Stimulated activated CD8-positive, alpha-beta memory T cell treated with anti-CD3 and anti-CD28 coated beads, Interleukin-7, amount 100 ng/mL, for 24 hours (primary cell): ENCODE measurements around the gene ANKRD31.
"Not testable (repeated sequence)": the region's sequence is repeated elsewhere in the genome, so short reads cannot be mapped to it uniquely, and the experiment has no call there.

ENCODE experiments used
- DNase-seq: peaks from one replicate; pipeline ENCODE4 v3.0.0-alpha.2; 2020; ENCODE audit warnings: low read depth

The ANKRD31 gene

DNA sequence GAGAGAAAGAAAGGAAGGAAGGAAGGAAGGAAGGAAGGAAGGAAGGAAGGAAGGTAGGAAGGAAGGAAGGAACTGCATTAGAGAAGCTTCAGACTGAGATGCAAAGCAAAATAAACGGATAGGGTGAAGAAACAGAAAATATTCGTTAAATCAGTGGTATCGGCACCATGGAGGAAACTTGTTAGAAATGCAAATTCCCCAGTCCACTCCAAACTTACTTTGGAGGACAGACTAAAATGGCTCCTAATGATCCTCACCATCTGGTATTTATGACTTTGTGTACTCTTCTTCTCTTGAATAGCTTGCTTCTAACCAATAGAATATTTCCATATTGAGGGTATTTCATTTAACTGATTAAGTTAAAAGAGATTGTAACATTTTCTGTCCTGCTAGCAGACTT is 96.4 kb downstream of the ANKRD31 start:
- no peak for DNase-seq

DNA sequence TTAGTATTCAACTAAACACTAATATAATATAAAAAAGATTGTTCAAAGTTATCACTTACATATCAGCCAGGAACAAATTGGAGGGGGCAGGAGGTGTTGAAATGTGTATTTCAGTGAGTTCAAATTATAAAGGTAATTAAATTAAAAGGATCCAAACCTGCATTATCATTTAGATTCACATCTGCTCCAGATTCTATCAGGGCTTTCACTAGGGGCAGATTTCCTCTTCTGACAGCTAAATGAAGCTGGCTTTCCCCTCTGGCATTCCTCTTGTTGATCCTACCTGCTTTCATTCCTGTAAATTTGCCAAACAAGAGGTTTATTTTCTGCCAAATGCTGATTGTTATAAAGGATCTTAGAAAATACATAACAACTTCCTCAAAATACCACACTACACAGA is 98.0 kb downstream of the ANKRD31 start:
- no peak for DNase-seq

DNA sequence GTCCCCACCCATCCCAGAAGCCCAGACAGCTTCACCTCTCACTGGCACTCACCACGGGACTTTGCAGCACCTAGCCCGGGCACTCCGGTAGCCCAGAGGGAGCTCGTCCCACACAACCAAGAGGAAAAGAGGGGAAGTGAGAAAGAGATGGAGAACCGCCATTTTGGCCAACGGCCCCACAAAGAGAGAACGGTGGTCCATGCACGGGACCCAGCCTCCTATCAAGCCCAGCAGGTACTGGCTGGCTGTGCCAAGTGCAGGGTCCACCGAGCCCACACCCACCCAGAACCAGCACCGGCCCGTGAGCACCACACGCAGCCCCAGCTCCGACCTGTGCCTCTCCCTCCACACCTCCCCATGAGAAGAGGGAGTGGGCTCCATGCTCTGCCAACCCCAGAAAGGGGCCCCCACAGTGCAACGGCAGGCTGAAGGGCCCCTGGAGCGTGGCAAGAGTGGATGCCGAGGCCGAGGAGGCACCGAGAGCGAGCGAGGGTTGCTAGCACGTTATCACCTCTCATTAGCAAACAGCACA is 105.8 kb downstream of the ANKRD31 start:
- DNase-seq: no peak

DNA sequence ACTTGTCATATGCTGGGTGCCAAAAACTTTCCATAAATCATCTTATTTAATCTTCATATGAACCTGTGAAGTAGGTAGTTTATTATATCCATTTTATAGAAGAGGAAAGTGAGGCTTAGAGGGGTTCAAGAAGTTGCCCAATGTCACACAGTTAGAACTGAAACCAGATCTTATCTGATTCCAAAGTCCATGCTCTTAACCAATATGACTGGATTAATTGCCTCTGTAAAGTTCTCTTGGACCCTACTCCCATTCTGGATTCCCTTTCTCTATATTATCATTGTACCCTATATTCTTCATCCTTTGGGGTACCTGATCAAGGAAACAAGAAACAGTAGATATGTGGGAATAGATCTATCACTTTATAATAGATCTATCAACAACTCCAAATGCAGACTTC is 119.8 kb downstream of the ANKRD31 start:
- DNase-seq: no peak

DNA sequence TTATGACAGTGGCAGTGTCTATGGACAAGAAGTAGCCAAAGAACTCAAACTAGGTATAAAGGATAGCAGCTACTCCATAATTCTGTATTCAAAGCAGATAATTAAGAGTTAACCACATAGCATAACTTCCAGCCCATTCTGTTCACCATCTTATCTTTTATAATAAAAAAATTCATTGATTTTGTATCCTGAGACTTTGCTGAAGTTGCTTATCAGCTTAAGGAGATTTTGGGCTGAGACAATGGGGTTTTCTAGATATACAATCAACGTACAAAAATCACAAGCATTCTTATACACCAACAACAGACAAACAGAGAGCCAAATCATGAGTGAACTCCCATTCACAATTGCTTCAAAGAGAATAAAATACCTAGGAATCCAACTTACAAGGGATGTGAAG is 122.4 kb downstream of the ANKRD31 start:
- not testable (repeated sequence) for DNase-seq

DNA sequence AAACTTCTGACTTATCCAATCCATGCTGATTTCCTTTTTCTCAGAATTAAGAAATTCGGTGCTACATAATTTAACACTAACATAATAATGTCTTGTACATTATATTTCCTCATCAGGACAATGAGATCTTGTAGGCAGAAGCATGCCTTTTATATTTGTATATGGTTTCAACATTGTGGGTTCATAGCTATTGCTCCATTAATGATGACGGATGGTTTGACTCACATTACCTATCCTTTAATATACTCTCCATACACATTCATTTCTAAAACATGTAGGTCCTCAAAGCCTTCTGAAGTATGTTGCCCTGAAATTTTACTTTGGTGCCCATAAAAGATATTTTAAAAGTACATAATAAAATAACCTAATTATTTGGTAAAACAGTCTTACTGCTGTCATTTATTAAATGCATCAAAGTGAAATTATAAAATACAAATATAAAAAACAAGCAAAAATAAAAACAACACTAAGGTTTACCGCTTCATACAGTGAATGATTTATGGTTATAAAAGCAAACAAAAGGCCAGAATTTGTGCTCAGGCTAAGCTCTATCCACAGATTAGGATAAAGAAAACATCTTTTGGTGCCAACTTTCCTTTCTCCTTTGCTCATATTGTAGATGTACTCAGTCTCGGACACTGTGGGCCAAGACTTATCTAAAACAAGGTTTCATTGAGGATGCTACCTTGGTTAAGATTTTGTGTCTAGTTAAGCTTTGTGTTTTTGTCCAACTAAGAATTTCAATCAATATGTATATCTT is 123.1 kb downstream of the ANKRD31 start:
- no peak for DNase-seq

DNA sequence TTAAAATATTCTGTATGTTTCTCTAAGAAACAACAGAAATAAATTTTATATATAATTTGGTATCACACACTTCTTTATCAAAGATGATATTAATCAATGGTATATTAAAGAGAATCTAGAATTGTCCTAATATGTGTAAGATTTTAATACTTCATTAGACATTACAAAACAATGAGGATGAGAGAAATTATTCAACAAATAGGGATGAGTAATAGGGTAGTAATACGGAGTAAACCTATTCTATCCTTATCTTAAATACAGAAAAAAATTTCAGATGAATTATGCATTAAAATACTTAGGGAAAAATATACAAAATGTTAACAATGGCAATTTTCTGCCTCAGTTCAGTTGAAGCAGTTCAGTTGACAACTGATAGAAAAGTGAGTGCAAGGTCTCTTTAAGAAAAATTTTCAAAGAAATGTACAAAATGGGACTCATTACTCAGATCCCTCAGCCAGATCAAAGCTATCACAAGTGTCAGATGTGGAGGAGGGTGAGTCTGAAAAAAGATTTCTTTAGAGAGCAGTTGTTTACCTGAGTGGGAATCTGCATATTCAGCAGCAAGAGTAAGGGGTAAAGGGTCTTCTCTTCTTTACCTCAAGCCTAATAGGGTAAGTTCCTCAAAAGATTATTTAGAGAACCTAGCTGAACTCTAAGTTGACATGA is 127.6 kb downstream of the ANKRD31 start:
- DNase-seq: no peak

DNA sequence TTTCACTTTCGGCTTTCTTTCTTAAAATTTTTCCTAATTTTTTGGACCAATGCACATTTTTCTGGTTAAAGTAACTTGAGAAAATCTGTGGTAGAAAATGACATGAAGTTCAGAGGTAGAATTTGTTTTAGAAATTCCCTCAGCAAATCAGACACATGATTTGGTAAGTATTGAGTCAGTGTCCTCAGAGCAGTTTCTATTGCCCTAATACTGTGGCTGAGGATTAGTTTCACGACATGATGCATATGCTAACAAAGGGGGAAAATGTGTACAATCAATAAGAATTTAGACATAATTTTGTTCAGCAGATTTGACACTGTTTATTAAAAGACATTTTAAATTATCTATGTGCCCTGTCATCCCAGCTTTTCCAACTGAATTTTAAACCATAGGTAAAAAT is 128.2 kb downstream of the ANKRD31 start:
- DNase-seq: no peak

DNA sequence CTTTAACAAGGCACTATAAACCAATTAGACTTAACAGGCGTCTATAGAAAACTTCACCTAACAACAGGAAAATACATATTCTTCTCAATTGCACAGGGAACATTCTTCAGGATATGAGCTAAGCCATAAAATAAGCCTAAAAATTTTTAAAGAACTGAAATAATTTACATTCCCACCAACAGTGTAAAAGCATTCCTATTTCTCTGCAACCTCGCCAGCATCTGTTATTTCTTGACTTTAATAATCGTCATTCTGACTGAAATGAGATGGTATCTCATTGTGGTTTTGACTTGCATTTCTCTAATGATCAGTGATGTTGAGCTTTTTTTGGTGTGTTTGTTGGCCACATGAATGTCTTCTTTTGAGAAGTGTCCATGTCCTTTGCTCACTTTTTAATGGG is 140.7 kb downstream of the ANKRD31 start:
- DNase-seq: not testable (repeated sequence)

DNA sequence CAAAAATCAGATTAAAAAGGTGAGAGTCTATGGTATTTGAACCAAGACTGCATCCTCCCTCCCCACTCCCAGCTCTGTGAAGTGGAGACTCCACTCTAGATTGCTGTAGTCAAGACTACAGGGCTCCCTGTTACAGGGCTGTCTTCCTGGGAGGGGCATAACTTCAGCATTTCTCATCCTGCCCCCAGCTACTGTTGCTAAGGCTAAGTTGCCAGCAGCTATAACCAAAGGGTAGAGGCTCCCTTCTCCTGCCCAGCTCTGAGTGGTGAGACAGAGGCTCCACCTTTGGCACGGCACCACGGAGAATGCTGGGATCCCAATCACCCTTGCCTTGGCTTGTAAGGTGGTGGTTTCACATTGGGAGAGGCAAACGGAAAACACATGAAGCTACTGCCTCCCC is 145.1 kb downstream of the ANKRD31 start:
- no peak for DNase-seq

DNA sequence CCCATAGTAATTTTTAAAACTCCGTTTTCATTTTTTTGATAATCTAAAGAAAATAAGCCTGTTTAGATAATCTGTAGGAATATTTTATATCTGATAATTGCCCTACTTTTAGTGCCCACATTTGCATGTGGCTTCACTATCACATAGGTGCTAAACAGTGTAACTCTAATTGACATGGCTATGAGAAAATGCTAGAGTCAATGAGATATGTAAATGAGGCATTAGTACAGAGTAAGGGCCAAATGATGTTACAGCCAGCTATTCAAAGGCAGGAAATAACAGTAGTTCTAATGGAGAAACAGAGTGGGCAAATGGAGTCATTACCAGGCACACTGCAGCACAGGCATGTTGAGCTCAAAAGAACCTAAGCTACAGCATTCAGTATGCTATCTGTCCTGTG is 147.0 kb downstream of the ANKRD31 start:
- no peak for DNase-seq

DNA sequence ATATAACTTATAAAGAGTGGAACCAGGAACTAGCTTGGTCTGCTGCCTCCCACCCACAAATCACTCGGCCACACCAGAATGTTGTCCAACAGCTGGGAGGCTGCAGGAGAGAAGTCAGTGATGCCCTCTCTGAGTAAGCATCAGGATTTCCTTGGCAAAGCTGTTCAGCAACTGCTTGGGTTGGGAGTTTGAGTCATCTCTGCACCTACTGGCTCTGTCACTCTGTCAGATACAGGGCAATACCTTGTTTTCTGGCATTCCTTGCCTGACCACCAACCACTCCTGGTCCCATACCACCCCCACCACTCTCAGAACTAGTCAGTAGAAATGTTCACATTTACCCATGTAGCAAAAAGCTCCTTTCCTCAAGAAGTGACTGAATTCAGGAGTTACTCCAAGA is 147.5 kb downstream of the ANKRD31 start:
- DNase-seq: no peak

DNA sequence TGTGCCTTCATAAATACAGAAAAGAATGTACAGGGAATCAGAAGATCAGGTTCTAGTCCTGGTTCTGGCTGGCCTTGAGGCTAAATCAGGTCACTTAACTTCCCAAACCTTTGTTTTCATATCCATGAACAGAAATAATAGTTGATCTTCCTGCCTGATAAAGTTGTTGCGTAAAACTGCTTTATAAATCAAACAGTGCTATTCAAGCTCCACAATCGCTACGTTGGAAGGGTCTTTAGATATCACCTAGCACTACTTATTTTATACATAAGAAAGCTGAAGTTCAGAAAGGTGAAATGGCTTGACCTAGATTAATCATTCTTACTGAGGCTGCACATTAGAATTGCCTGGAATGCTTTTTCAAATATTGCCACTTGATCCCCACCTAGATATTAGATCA is 148.0 kb downstream of the ANKRD31 start:
- DNase-seq: no peak

DNA sequence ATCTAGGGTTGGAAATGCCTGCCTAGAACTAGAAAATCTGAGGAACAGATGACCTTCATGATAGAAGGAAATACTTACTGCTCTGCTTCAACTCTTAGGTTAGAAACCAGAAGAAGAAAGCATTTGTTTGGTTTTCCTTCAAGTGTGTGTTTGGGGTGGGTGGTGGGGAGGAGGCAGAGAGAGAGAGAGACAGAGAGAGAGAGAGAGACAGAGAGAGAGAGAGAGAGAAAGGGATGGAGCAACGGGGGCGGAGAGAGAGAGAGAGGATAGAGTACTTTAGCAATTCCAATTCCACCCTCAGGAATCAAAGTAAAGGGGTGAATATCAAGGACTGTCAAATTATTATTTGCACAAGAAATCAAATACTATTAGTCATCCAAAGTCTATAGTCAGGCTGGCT is 155.2 kb downstream of the ANKRD31 start:
- no peak for DNase-seq

DNA sequence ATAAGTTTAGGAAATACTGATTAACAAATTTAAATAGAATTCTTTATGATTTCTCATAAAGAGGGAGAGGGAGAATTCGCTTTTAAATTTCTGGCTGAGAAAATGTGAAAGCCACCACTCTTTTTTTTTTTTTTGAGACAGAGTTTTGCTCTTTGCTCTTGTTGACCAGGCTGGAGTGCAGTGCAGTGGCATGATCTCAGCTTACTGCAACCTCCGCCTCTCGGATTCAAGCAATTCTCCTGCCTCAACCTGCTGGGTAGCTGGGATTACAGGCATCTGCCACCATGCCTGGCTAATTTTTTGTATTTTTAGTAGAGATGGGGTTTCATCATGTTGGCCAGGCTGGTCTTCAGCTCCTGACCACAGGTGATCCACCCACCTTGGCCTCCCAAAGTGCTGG is 157.3 kb downstream of the ANKRD31 start:
- not testable (repeated sequence) for DNase-seq

DNA sequence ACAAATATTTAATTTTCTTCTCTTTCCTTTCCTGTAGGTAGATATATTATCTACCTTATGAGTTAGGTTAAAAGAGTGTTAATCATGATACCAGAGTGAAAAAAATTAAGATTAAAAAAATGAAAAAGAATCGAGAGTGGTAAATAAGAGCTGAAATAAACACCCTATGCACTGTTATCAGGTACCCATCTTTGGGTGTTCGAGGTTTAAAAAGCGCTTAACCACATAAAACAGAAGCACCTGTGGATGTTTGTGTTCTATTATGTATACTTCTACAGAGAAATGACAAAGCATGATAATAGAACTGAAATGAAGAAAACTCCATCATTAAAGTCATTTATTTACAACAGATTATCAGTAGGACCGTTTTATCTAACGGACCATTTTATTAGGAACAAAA is 158.7 kb downstream of the ANKRD31 start:
- DNase-seq: no peak

DNA sequence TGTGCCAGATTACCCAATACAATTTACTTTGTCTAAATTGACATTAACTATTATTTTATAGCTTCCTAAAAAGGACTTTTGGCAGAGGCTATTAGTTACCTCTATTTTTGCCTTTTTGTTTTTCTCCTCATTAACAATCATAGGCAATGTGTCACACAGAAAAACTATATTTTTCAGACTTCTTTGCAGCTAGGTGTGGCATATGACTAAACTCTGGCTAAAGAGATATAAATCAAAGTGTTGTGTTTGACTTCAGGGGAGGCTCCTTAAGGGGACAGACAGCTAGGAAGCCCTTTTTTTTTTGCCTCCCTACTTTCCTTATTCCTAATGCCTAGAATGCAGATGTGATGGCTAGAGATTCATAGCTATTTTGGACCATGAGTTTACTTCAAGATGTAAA is 164.6 kb downstream of the ANKRD31 start:
- DNase-seq: no peak

DNA sequence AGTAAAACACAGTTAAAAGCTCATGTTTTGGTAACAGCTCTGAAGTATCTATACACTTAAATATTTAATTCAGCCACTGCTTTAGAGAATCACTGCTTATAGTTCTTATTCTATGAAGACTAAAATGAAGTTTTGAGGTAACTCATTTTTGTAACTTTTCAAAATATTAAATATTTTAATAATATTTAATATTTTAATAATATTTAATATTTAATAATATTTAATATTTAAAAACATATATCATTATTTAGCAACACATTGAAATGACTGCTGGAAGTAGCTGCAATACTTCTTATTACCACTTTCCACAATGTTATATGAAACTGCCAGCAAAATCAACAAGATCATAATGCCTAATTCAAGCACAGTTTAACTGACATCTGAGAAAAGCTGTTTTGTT is 165.6 kb downstream of the ANKRD31 start:
- no peak for DNase-seq

DNA sequence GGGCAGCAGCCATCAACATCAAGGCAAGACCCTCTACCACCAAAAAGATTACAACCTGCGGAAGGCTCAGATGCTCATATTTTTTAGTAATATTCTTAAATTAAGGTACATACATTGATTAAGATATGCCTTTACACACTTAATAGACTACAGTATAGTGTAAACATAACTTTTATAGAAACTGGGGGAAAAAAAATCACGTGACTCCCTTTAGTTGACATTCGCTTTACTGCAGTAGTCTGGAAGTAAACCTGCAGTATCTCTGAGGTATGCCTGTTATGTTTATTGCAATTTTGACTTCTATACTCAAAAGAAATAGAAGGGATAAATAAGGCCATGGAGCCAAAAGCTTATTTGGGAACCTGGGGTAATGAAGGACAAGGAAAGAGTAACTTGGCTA is 169.2 kb downstream of the ANKRD31 start:
- DNase-seq: no peak

DNA sequence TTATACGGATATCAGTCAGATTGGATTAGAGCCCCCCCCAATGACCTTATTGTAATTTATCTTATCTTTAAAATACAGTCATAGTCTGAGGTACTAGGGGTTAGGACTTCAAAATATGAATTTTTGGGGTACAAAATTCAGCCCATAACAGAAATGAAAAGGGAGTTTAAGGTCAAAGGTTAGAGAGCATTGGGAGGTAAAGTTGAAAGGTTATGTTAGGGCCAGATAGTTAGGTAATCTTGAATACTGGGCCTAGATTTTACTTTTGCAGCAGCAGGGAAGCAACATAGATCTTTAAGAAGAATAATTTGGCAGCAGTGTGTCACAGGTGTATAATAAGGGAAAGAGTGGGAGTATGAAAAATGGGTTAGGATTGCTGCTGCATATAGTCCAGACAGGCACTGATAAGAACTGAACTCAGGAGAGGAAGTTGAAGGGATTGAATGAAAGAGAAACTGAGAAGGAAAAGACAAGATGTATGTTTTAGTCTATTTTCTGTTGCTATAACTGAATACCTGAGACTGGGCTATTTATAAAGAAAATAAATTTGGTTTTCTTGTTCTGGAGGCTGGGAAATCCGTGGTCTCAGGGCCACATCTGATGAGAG is 173.7 kb downstream of the ANKRD31 start:
- no peak for DNase-seq

DNA sequence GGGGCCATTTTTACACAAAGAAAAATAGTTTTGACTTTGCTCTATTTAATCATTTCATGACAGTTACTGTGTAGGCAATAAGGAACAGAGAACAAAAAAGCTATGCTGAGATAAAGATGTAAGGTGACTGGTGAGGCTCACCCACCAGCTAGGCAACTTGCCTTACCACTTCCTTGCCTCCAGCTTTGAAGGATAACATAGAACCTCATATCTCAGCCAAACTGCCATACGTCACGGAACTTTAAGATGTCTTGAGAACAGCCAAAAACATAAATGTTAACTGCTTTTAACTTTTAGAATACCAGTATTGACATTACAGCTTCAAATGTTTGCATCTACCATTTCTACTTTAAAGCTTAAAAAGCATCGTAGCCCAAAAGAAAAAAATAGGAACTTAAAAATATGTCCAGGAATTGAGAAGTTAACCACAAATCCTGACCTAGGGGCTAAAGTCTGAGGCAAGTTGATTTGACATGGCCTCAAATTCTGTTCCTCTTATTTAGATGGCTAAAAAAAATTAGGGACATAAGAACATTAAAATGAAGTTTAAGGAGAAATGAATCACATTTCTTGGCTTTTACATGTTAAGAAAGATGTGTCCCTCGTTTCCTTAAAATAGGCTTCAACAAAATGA is 176.6 kb downstream of the ANKRD31 start:
- DNase-seq: no peak

DNA sequence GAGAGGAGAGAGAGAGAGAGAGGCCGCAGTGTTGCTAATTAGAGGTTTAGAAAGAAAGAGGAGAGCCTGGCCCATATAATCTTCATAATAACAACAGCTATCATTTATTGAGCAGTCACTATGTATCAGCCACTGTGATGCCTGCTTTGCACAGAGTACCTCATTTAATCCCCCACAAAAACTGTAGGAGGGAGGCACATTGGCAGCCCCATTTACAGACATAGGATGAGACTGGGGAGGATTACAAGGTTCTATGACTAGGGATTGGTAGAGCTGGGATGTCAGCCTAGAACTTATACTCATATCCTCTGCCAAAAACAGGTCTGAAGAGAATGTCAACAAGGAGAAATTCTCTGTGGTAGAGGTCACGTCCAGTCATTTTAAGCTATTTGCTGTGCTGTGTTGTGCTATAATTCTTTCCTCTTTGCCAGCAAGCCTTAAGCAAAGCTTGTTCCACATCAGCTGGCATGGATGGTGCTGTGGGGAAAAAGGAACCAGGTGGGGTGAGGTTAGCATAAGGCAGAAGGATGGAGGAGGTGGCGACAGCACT is 177.6 kb downstream of the ANKRD31 start:
- no peak for DNase-seq
